Heart left ventricle (tissue), 13 donors: Measurements from ENCODE around the gene DNAH12.

ENCODE experiments used
- CTCF ChIP-seq, 12 donors: fragments of 200-600 bp; sonication (generic) in 4 of 12; IDR thresholded peaks; one replicate each; pipeline versions ENCODE4 v1.5.0 to v1.8.0; 2018 to 2022; ENCODE audit warnings: antibody characterized with exemption in 12 of 12, mild to moderate bottlenecking in 5 of 12
- POLR2A ChIP-seq, 2 donors: fragments of 450-650 bp; IDR thresholded peaks; one replicate each; pipeline ENCODE4 v1.6.1; 2017; ENCODE audit warnings: antibody characterized with exemption in 2 of 2, mild to moderate bottlenecking in 2 of 2, moderate library complexity in 2 of 2
- donor health status: ischemic (EF 13 %, LVEDD 7.1; RV severe dilation, severe dysfunction).
- donor health status: DM: no; HTN: yes; CAD: no.
- donor health status: DM: no; HTN: no; CAD: no.
- donor health status: ischemic (EF 25% LVEDD 6.9; RV normal size, moderate dysfunction).
- donor health status: ischemic (EF 25% LVEDD 5.7; RV mildly dilated, moderate dysfunction).
- donor health status: ischemic (EF 35%, LVEDD 5.7; RV mildly dilated, moderate dysfunction).
- donor health status: nonischemic (EF 11% LVEDD 7.7; RV severe dilation, severe dysfunction).
- donor health status: DM: yes; HTN: yes; CAD: no.
- donor health status: PGD.
- donor health status: ischemic (EF 29% LVEDD 5.4; RV normal size, mild dysfunction).
- donor health status: nonischemic (EF 23%, LVEDD 6.1; RV moderate dilation, normal function).

- TF ChIP-seq CTCF (IDR thresholded peaks at IDR 0.05) (no peak), POLR2A (IDR thresholded peaks at IDR 0.05) (no peak)
Observed at GRCh38 chr3:57421336-57421735, 122.8 kb downstream of the DNAH12 start.
